Activated T-cell treated with anti-CD3 and anti-CD28 coated beads, Interleukin-2, amount 50 U/mL, for 72 hours (primary cell): ENCODE results near the gene ILF3. TPM values are rescaled to one million over a fixed set of nuclear protein-coding genes. Genes with fewer than 3 reads are reported as not detected.
"Not testable (repeated sequence)": the region's sequence is repeated elsewhere in the genome, so short reads cannot be mapped to it uniquely, and the experiment has no call there.

Source experiments
- ATAC-seq, 2 donors: fragments of 150-1000 bp; cut with Tn5 transposase; replicated peaks in 1 of 2; 2 replicates each; pipeline ENCODE4 v1.10.0; 2021; ENCODE audit warnings: moderate library complexity in 2 of 2, mild to moderate bottlenecking in 1 of 2
- DNase-seq, 2 donors: peaks; one replicate each; pipeline ENCODE4 v3.0.0; 2021 to 2022; ENCODE audit warnings: mixed read lengths in 1 of 2
- H3K27ac Mint-ChIP-seq: one replicate; pipeline ENCODE4 v1.8.0; 2022; ENCODE audit warnings: mild to moderate bottlenecking, moderate library complexity, mixed read lengths
- H3K27me3 Mint-ChIP-seq: one replicate; pipeline ENCODE4 v1.8.0; 2022; ENCODE audit warnings: low read depth, mixed read lengths
- H3K36me3 Mint-ChIP-seq, 2 donors: one replicate each; pipeline ENCODE4 v1.8.0; 2022; ENCODE audit warnings: mixed read lengths in 2 of 2, mild to moderate bottlenecking in 1 of 2; ENCODE audit not compliant: insufficient read depth in 2 of 2
- H3K4me1 Mint-ChIP-seq: one replicate; pipeline ENCODE4 v1.8.0; 2022; ENCODE audit warnings: low read depth, mixed read lengths
- H3K4me3 Mint-ChIP-seq, 2 donors: one replicate each; pipeline ENCODE4 v1.8.0; 2022; ENCODE audit warnings: mild to moderate bottlenecking in 2 of 2, mixed read lengths in 2 of 2, moderate library complexity in 2 of 2
- H3K9me3 Mint-ChIP-seq, 2 donors: one replicate each; pipeline ENCODE4 v1.8.0; 2022; ENCODE audit warnings: mixed read lengths in 2 of 2
- total RNA-seq, 2 donors: library from RNA; stranded (reverse); gene quantifications; one replicate each; pipeline ENCODE4 v1.2.3, GENCODE V29; 2022

Gene ILF3
- total RNA-seq, 2 donors from 2014 or later: 297 to 311 TPM

DNA sequence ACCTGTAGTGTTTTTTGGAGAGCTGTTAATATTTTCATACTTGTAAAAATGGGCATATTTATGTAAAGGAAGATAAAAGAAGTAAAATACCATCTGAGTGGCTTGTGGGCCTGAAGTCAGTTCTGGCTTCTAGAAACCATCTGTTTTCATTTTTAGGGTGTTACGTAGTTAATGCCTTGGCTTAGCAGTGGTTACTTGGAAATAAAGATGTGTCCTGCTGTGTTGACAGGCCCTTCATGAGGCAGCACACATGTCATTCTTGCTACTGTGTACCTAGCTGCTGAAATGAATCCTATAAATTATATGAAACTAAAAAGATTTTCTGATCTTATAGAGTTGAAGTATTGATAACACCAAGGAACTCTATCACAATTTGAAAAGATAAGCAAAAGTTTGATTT lies 16.0 kb downstream of the ILF3 start:
- no peaks in the 10 kb centered on the region for H3K27me3 Mint-ChIP-seq
- DNase-seq: no peak
- peak overlapping the region; percentile 19 for H3K27ac Mint-ChIP-seq
- no peaks in the 10 kb centered on the region for H3K9me3 Mint-ChIP-seq
- peaks cover 2 to 22% of the 10 kb centered on the region in 2 donors for H3K36me3 Mint-ChIP-seq
- no peak for ATAC-seq
- H3K4me1 Mint-ChIP-seq: peaks cover 34% of the 10 kb centered on the region
- H3K4me3 Mint-ChIP-seq: no peak overlapping the region

- H3K27ac Mint-ChIP-seq: peak overlapping the region; percentile 33
Observed at GRCh38 chr19:10670876-10671804, 17.0 kb downstream of the ILF3 start.

DNA sequence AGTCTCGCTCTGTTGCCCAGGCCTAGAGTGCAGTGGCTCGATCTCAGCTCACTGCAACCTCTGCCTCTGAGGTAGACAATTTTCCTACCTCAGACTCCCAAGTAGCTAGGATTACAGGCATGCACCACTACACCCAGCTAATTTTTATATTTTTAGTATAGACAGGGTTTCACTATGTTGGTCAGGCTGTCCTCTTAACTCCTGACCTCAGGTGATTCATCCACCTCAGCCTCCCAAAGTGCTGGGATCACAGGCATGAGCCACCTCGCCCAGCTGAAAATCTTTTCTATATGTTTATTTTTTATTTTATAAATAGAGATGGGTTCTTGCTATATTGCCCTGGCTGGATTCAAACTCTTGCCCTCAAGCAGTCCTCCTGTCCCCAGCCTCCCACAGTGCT lies 17.8 kb downstream of the ILF3 start:
- Mint-ChIP-seq H3K4me1 (peaks cover 23% of the 10 kb centered on the region), H3K36me3 (peaks cover 3 to 29% of the 10 kb centered on the region in 2 donors)
- not testable (repeated sequence) for H3K4me3 Mint-ChIP-seq, H3K27ac Mint-ChIP-seq, H3K27me3 Mint-ChIP-seq, DNase-seq, H3K9me3 Mint-ChIP-seq, ATAC-seq

More at GRCh38 chr19:10670876-10671804, 17.0 kb downstream of the ILF3 start:
- H3K4me1 Mint-ChIP-seq: peaks cover 31% of the 10 kb centered on the region
- H3K36me3 Mint-ChIP-seq: peaks cover 2 to 24% of the 10 kb centered on the region in 2 donors
- no peaks in the 10 kb centered on the region for H3K9me3 Mint-ChIP-seq
- no peaks in the 10 kb centered on the region for H3K27me3 Mint-ChIP-seq
- ATAC-seq: no peak
- no peak overlapping the region for H3K4me3 Mint-ChIP-seq
- DNase-seq: no peak

- not testable (repeated sequence) for H3K9me3 Mint-ChIP-seq, DNase-seq, H3K4me1 Mint-ChIP-seq, H3K27me3 Mint-ChIP-seq, H3K27ac Mint-ChIP-seq, ATAC-seq, H3K4me3 Mint-ChIP-seq
- H3K36me3 Mint-ChIP-seq: peaks cover 7 to 33% of the 10 kb centered on the region in 2 donors
Observed at GRCh38 chr19:10675214-10675613, 21.1 kb downstream of the ILF3 start.

- Mint-ChIP-seq H3K36me3 (peaks cover 9 to 34% of the 10 kb centered on the region in 2 donors), H3K4me3 (no peak overlapping the region), H3K27ac (no peak overlapping the region), H3K27me3 (no peaks in the 10 kb centered on the region), H3K9me3 (no peaks in the 10 kb centered on the region), H3K4me1 (no peaks in the 10 kb centered on the region)
- DNase-seq (no peak), ATAC-seq (no peak)
Observed at GRCh38 chr19:10677751-10678150, 23.6 kb downstream of the ILF3 start.

DNA sequence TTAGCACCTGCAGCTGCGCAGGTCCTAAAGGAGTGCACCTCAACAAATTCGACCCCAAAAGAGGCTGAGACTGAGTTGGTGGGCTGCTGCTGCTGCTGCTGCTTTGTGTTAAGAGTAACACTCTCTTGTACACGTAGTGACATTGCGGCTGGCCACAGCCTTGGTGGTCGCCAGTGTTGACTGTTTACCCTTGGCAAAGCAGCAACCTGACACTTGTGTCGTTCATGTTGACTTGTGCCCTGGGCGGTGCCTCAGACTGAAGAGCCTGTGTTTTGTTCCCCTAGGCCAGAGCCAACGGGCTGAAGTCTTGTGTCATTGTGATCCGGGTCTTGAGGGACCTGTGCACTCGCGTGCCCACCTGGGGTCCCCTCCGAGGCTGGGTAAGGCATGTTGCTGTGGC lies 24.7 kb downstream of the ILF3 start:
- Mint-ChIP-seq H3K4me1 (no peaks in the 10 kb centered on the region), H3K27ac (no peak overlapping the region), H3K9me3 (no peaks in the 10 kb centered on the region)

GRCh38 chr19:10679743-10680142 lies 25.6 kb downstream of the ILF3 start:
- Mint-ChIP-seq H3K4me3 (no peak overlapping the region), H3K27me3 (no peaks in the 10 kb centered on the region), H3K36me3 (peaks cover 13 to 31% of the 10 kb centered on the region in 2 donors), H3K9me3 (no peaks in the 10 kb centered on the region), H3K27ac (no peak overlapping the region), H3K4me1 (no peaks in the 10 kb centered on the region)
- ATAC-seq (no peak), DNase-seq (no peak)

More for the DNA sequence above, 24.7 kb downstream of the ILF3 start:
- Mint-ChIP-seq H3K36me3 (peaks cover 9 to 30% of the 10 kb centered on the region in 2 donors), H3K4me3 (no peak overlapping the region), H3K27me3 (no peaks in the 10 kb centered on the region)
- DNase-seq (no peak), ATAC-seq (no peak)

GRCh38 chr19:10680545-10681135 lies 26.5 kb downstream of the ILF3 start:
- Mint-ChIP-seq H3K4me3 (no peak overlapping the region), H3K27me3 (no peaks in the 10 kb centered on the region), H3K4me1 (no peaks in the 10 kb centered on the region), H3K9me3 (no peaks in the 10 kb centered on the region), H3K27ac (no peak overlapping the region), H3K36me3 (peaks cover 13 to 31% of the 10 kb centered on the region in 2 donors)
- no peak for DNase-seq
- no peak for ATAC-seq

GRCh38 chr19:10681658-10682057 lies 27.5 kb downstream of the ILF3 start:
- Mint-ChIP-seq H3K27me3 (no peaks in the 10 kb centered on the region), H3K4me1 (no peaks in the 10 kb centered on the region), H3K27ac (no peak overlapping the region), H3K9me3 (no peaks in the 10 kb centered on the region), H3K4me3 (no peak overlapping the region), H3K36me3 (peaks cover 13 to 26% of the 10 kb centered on the region in 2 donors)
- DNase-seq (no peak), ATAC-seq (no peak)

DNA sequence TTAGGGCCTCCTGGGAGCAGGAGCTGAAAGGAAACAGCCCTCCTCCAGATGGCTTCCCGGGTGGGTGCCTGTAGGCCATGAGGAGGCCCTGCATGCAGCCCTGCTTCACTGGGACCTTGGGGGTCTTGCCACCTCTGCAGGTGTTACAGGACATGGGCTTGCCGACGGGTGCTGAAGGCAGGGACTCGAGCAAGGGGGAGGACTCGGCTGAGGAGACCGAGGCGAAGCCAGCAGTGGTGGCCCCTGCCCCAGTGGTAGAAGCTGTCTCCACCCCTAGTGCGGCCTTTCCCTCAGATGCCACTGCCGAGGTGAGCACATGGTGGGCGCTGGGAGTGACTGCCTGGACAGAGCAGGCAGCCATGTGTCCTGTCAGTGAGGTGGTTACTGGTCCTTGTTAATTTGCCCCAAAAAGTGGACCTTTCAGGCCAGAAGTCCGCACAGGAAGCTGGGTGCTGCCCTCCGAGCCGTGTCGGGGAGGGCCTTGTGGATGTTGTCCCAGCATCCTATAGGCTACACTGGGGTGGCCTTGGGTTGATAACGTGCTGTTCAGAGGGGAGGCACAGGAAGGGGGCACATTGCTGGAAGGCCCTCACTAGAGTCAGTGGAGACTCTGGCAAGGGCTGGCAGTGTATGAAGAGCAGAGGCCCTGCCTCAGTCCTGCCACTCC lies 28.4 kb downstream of the ILF3 start:
- H3K4me1 Mint-ChIP-seq: no peaks in the 10 kb centered on the region
- no peaks in the 10 kb centered on the region for H3K9me3 Mint-ChIP-seq
- H3K27ac Mint-ChIP-seq: no peak overlapping the region
- H3K27me3 Mint-ChIP-seq: no peaks in the 10 kb centered on the region
- H3K4me3 Mint-ChIP-seq: no peak overlapping the region
- ATAC-seq (no peak), DNase-seq (no peak)
- H3K36me3 Mint-ChIP-seq: peaks cover 11 to 21% of the 10 kb centered on the region in 2 donors

GRCh38 chr19:10683064-10683426 lies 28.9 kb downstream of the ILF3 start:
- H3K36me3 Mint-ChIP-seq: peaks cover 11 to 21% of the 10 kb centered on the region in 2 donors

GRCh38 chr19:10683582-10683981 lies 29.4 kb downstream of the ILF3 start:
- DNase-seq (no peak), ATAC-seq (no peak)
- H3K9me3 Mint-ChIP-seq: no peaks in the 10 kb centered on the region
- H3K27me3 Mint-ChIP-seq: no peaks in the 10 kb centered on the region
- H3K4me1 Mint-ChIP-seq: no peaks in the 10 kb centered on the region
- no peak overlapping the region for H3K4me3 Mint-ChIP-seq
- H3K36me3 Mint-ChIP-seq: peaks cover 8 to 17% of the 10 kb centered on the region in 2 donors
- H3K27ac Mint-ChIP-seq: no peak overlapping the region

More at GRCh38 chr19:10683064-10683426, 28.9 kb downstream of the ILF3 start:
- no peaks in the 10 kb centered on the region for H3K27me3 Mint-ChIP-seq
- H3K4me1 Mint-ChIP-seq: no peaks in the 10 kb centered on the region
- no peak overlapping the region for H3K27ac Mint-ChIP-seq
- no peaks in the 10 kb centered on the region for H3K9me3 Mint-ChIP-seq
- DNase-seq (no peak), ATAC-seq (no peak)
- H3K4me3 Mint-ChIP-seq: no peak overlapping the region

DNA sequence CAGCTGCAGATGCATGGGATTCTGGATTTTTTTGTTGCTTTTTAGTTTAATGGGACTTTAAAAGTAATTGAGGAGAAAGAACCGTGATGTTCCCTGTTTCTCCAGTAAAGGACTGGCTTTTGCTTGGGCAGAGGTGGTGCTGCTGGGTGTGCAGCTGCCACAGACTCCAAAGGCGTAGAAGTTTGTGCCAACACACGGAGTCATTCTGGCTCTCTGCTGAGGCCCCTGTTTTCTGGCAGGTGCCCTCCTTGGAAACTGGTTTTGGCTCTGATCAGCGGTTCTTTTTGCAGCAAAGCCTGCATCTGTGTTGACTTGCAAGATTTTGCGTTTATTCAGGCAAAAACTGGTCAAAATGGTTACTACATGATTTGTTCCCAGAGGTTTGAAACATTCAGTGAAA lies 31.1 kb downstream of the ILF3 start:
- Mint-ChIP-seq H3K36me3 (peaks cover 7 to 21% of the 10 kb centered on the region in 2 donors), H3K27me3 (no peaks in the 10 kb centered on the region), H3K9me3 (no peaks in the 10 kb centered on the region), H3K4me1 (no peaks in the 10 kb centered on the region), H3K27ac (peak overlapping the region; percentile 15), H3K4me3 (no peak overlapping the region)
- DNase-seq (no peak), ATAC-seq (no peak)
